ENCODE results near the gene CLEC2D.
A peak's percentile ranks its signal among the peaks of the same experiment; 100 is the strongest.

Gene CLEC2D

GRCh38 chr12:9647825-9648700, 21.4 kb upstream of the CLEC2D start:
- DNase-seq (ENCODE audit: extremely low read depth, low read depth), result peak; percentile 44
- TF ChIP-seq CTCF (IDR thresholded peaks at IDR 0.05; ENCODE audit: low read depth, low read length), result no peak

- no peak for TF ChIP-seq CTCF (IDR thresholded peaks at IDR 0.05; ENCODE audit: low read depth, low read length)
- no peak for DNase-seq (ENCODE audit: extremely low read depth, low read depth)
Measured at GRCh38 chr12:9648701-9649531, 20.6 kb upstream of the CLEC2D start.

GRCh38 chr12:9649532-9649940, 20.0 kb upstream of the CLEC2D start:
- no peak for DNase-seq (ENCODE audit: extremely low read depth, low read depth)
- no peak for TF ChIP-seq CTCF (IDR thresholded peaks at IDR 0.05; ENCODE audit: low read depth, low read length)

- TF ChIP-seq CTCF (IDR thresholded peaks at IDR 0.05; ENCODE audit: low read depth, low read length), result no peak
- DNase-seq (ENCODE audit: extremely low read depth, low read depth), result no peak
Measured at GRCh38 chr12:9650151-9650576, 19.3 kb upstream of the CLEC2D start.

GRCh38 chr12:9651265-9651729, 18.2 kb upstream of the CLEC2D start:
- no peak for TF ChIP-seq CTCF (IDR thresholded peaks at IDR 0.05; ENCODE audit: low read depth, low read length)
- no peak for DNase-seq (ENCODE audit: extremely low read depth, low read depth)

GRCh38 chr12:9660046-9660445, 9.5 kb upstream of the CLEC2D start:
- no peak for TF ChIP-seq CTCF (IDR thresholded peaks at IDR 0.05; ENCODE audit: low read depth, low read length)

GRCh38 chr12:9661720-9662119, 7.8 kb upstream of the CLEC2D start:
- no peak for TF ChIP-seq CTCF (IDR thresholded peaks at IDR 0.05; ENCODE audit: low read depth, low read length)
- DNase-seq (ENCODE audit: extremely low read depth, low read depth), result no peak

More at GRCh38 chr12:9660046-9660445, 9.5 kb upstream of the CLEC2D start:
- no peak for DNase-seq (ENCODE audit: extremely low read depth, low read depth)
